OCI-LY3 (cell line): Measurements from ENCODE around the gene RTN4RL2.

Experiments
- CTCF ChIP-seq: fragments of 200-600, 300-600 bp; sonication (generic); IDR thresholded peaks from 2 replicates; pipeline ENCODE4 v1.5.1; 2014; ENCODE audit warnings: antibody characterized with exemption, low read length, low read depth
- EZH2phosphoT487 ChIP-seq: fragments of 200-600 bp; shearing (Covaris generic); IDR thresholded peaks from 2 replicates; pipeline ENCODE4 v1.6.1; 2018; ENCODE audit warnings: antibody characterized with exemption, mixed run types, low read depth

- TF ChIP-seq CTCF, result no peak
- TF ChIP-seq EZH2phosphoT487, result no peak
These were observed 35.9 kb downstream of the RTN4RL2 start for GRCh38 chr11:57496109-57496820.
